GM12878 (cell line): ENCODE measurements around the gene SPTBN1.

Source experiments
- CTCF ChIP-seq, 3 experiments: IDR thresholded peaks in 2 of 3; conservative IDR thresholded peaks in 1 of 3; 2 replicates each; pipeline ENCODE4 v1.5.1; 2011; ENCODE audit warnings: low read depth in 3 of 3, low read length in 3 of 3, mild to moderate bottlenecking in 3 of 3, control low read depth in 2 of 3, moderate library complexity in 2 of 3, inconsistent platforms in 1 of 3, mixed read lengths in 1 of 3; ENCODE audit not compliant: control insufficient read depth in 2 of 3, insufficient read depth in 1 of 3; ENCODE audit errors: extremely low read depth in 1 of 3
- EZH2 ChIP-seq: IDR thresholded peaks from 2 replicates; pipeline ENCODE4 v1.6.1; 2012; ENCODE audit warnings: low read depth, mild to moderate bottlenecking, control low read depth, inconsistent platforms, low read length, borderline replicate concordance; ENCODE audit not compliant: control insufficient read depth
- HDGF ChIP-seq: fragments of 450-650 bp; IDR thresholded peaks from 2 replicates; pipeline ENCODE4 v1.6.1; 2016; ENCODE audit warnings: antibody characterized with exemption
- MXI1 ChIP-seq: fragments of 150-350 bp; IDR thresholded peaks from 2 replicates; pipeline ENCODE4 v1.6.1; 2011; ENCODE audit warnings: low read depth, mild to moderate bottlenecking, inconsistent platforms, low read length, improper control_type of control experiment
- NBN ChIP-seq: fragments of 450-650 bp; IDR thresholded peaks from 2 replicates; pipeline ENCODE4 v1.6.1; 2016
- SIN3A ChIP-seq: IDR thresholded peaks from 2 replicates; pipeline ENCODE4 v1.6.1; 2012; ENCODE audit warnings: low read depth, low read length, improper control_type of control experiment
- TAF1 ChIP-seq: IDR thresholded peaks from 2 replicates; pipeline ENCODE4 v1.6.1; 2011; ENCODE audit warnings: mild to moderate bottlenecking, low read depth, low read length, borderline replicate concordance
- ZBED1 ChIP-seq: IDR thresholded peaks from 2 replicates; pipeline ENCODE4 v1.6.1; 2016; ENCODE audit warnings: borderline replicate concordance

GRCh38 chr2:54560146-54560881 lies 104.2 kb downstream of the SPTBN1 start:
- TF ChIP-seq ZBED1: peak; percentile 61; the same call in 1 of the 2 replicates
- TF ChIP-seq MXI1: peak; percentile 53; the same call in 1 of the 2 replicates
- TF ChIP-seq EZH2: no peak
- 0 out of 2 replicates have a peak, but pooled peaks have one; percentile 57 for TF ChIP-seq NBN
- no peak; the same call in 1 of the 2 replicates for TF ChIP-seq SIN3A
- no peak for TF ChIP-seq CTCF (IDR thresholded peaks at IDR 0.05 in 2 of 3, conservative IDR thresholded peaks at IDR 0.05 in 1 of 3; ENCODE audit: control insufficient read depth in 2 of 3, extremely low read depth in 1 of 3, insufficient read depth in 1 of 3, low read depth in 3 of 3, low read length in 3 of 3)
- TF ChIP-seq HDGF: no peak
- TF ChIP-seq TAF1: peak; percentile 68
